ENCODE data around the gene TP53TG5.

GRCh38 chr20:45350217-45350616 lies 27.9 kb downstream of the TP53TG5 start:
- TF ChIP-seq ARNTL (CRISPR knock-in tag; IDR thresholded peaks at IDR 0.05; ENCODE audit: borderline replicate concordance, low read depth) = no peak
- no peak for TF ChIP-seq PATZ1 (CRISPR knock-in tag; IDR thresholded peaks at IDR 0.05; ENCODE audit: borderline replicate concordance)
- TF ChIP-seq RARB (CRISPR knock-in tag; IDR thresholded peaks at IDR 0.05) = no peak
- no peak for TF ChIP-seq SNAI2 (CRISPR knock-in tag; IDR thresholded peaks at IDR 0.05)
- TF ChIP-seq CSDC2 (CRISPR knock-in tag; IDR thresholded peaks at IDR 0.05) = no peak
- no peak for TF ChIP-seq ZFP30 (CRISPR knock-in tag; IDR thresholded peaks at IDR 0.05)
- no peak for TF ChIP-seq POU6F1 (CRISPR knock-in tag; IDR thresholded peaks at IDR 0.05; ENCODE audit: borderline replicate concordance, low read depth)
- no peak for TF ChIP-seq TCF4 (CRISPR knock-in tag; IDR thresholded peaks at IDR 0.05; ENCODE audit: borderline replicate concordance)
- TF ChIP-seq PPARA (CRISPR knock-in tag; IDR thresholded peaks at IDR 0.05; ENCODE audit: borderline replicate concordance) = no peak
